Activated CD4-positive, CD25-positive, alpha-beta regulatory T cell treated with anti-CD3 and anti-CD28 coated beads, Interleukin-2, amount 50 U/mL, for 16 hours (primary cell): ENCODE measurements around the gene AHRR.
A peak's percentile ranks its signal among the peaks of the same experiment; 100 is the strongest.

Experiments
- DNase-seq: peaks from one replicate; pipeline ENCODE4 v3.0.0-alpha.2; 2020; ENCODE audit warnings: low read depth, low spot score

Gene AHRR

DNA sequence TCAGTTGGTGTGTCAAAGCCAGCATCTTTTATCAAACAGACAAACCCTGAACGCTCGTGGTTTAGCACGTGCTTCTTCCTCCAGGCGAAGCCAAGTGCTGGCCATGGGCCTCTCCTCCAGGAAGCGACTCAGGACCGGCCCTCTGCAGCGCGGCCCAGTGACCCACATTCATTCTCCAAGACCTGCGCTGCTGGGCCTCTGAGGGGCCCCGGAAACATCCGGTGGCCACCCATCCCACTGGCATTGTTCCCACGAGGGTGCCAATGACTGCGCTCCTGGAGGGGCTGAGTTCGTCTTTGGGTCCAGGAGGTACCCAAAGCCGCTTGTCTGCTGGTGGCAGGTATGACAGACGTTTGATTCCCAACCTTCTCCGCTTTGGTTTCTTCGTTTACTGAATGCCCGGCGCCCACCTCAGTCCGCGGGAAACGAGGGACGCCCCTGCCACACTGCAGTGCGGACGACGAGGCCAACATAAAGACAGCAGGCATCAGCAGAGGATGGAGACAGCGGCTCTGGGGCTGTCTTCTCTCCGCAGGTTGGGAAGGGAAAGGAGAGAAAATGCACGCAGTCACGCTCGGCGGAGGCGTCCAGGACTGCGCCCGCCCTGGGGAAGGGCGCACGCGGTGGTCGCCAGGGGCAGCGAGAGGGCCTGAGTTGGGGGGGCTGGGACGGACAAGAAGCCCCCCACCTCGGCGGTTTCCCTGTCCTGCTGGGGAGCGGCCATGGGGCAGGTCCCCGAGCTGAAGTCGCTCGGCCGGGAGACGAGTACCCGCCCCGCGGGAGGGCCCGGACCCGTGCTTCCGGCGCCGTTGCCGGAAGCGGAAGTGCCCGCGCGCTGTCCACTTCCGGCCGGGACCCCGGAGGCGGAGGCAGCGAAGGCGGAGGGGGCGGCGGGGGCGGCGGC, 121.1 kb downstream of the AHRR start, which contains the start of gene EXOC3:
TSS of gene EXOC3 (plus strand) at position 842 of the 904 bp plus-strand sequence. CDS start 3,030 bp downstream, outside the sequence.
- DNase-seq: peak; percentile 58

DNA sequence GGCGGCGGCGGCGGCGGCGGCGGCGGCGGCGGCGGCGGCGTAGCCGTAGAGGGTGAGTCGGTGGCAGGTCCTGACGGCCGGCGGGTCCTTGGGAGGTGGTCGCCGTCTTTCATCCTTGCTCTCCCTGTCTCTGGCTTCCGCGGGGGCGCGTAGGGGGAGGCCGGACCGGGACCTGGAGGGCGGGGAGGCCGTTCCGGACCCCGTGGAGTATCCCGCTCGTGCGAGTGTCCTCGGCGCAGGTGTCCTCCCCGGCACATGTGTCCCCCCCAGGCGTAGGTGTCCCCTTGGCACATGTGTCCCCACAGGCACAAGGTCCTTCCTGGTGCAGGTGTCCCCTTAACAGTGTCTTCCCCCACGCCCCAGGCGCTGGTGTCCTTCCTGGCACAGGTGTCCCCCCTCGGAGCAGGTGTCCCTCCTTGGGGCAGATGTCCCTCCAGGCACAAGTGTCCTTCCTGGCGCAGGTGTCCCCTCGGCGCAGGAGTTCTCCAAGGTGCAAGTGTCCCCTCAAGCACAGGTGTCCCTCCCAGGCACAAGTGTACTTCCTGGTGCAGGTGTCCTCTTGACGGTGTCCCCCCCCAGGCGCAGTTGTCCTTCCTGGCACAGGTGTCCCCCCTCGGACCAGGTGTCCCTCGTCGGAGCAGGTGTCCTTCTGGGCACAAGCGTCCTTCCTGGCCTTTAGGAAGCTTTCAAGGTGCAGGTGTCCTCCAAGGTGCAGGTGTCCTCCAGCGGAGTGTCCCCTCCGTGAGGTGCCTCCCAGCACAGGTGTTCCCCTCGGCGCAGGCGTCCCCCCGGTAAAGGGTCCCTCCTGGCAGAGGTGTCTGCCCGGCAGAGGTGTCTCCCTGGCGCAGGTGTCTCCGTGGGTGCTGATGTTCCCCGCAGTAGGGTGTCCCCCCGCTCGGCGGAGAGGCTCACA, 122.0 kb downstream of the AHRR start:
- DNase-seq: no peak

DNA sequence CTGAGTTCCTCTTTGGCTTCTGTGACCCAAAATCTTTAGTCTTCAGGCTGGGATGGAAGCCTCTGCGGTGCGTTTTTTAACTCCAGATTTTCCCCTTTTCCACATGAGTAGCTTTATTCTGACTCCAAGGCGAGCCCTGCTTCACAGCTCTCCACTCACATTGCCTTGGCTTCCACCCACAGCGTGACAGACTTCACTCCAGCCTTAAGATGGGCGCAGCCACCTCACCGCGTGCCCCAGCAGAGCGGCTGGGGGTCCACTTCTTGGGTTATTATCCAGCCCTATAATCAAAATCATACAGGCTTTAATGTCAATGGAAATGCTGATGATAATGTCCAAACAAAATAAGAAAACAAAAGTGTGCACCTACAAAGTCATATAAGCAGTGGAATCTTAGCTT, 122.7 kb downstream of the AHRR start:
- DNase-seq: no peak

DNA sequence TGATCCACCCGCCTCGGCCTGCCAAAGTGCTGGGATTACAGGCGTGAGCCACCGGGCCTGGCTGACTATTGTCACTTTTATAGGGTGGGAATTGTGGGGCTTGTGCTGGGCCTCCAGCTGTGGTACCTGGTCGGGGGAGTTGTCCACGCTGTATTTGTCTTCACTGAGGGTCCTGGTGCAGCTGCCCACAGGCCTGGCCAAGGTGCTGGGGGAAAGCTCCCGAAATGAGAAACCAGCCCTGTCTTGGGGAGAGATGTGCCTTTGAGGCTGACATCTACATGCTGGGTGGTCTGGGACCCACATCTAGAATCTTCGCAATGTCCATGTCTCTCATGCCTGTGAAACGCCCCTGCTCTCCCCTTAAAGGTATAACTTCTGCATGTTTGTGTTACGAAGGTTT, 124.1 kb downstream of the AHRR start:
- no peak for DNase-seq

DNA sequence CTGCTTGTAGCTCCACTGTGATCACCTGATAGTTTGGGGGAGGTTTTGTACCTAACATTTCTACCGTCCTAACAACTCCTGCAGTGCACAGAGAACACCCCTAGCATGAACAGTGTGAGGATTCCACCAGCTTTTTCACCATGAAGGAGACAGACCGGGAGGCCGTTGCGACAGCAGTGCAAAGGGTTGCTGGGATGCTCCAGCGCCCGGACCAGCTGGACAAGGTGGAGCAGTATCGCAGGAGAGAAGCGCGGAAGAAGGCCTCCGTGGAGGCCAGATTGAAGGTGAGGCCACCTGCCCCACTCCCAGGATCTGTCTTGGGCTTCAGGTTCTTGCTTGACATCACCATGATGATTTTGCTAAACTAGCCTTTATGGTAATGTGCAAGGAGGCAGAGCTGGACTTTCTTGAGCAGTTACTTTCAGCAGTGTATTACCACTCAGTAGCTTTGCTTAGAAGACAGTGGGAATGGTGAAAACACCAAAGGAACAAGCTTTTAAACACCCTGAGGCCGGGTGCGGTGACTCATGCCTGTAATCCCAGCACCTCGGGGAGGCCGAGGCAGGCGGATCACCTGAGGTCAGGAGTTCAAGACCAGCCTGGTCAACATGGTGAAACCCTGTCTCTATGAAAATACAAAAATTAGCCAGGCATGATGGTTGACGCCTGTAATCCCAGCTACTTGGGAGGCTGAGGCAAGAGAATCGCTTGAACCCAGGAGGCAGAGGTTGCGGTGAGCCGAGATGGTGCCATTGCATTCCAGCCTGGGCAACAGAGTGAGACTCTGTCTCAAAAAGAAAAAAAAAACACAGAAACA, 124.8 kb downstream of the AHRR start:
- DNase-seq: no peak

DNA sequence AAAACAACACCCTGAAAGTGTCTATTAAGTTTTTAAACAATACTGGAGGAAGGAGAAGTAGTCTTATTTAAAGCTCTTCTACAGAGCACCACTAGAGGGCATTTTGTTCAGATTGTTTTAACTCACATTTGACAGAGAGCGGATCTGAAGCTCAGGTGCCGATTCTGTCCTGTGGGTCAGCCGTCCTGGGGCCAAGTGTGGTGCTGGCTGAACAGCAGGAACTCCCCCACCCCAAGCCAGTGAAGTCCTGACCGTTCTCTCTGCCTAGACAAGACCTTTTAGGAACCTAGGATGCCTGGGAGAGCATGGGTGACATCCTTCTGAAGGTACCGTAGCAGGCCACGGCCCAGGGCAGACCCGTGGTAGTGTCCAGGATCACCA, 125.4 kb downstream of the AHRR start:
- no peak for DNase-seq

DNA sequence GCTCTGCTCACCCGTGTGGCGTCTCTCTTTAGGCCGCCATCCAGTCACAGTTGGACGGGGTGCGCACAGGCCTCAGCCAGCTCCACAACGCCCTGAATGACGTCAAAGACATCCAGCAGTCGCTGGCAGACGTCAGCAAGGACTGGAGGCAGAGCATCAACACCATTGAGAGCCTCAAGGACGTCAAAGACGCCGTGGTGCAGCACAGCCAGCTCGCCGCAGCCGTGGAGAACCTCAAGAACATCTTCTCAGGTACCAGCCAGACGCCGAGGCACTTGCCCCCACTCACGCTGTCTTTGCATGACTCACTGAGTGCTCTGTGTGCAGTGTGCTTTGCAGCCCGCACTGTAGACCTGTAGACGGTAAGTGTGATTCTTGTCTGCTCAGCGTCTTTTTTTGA, 126.0 kb downstream of the AHRR start:
- no peak for DNase-seq

DNA sequence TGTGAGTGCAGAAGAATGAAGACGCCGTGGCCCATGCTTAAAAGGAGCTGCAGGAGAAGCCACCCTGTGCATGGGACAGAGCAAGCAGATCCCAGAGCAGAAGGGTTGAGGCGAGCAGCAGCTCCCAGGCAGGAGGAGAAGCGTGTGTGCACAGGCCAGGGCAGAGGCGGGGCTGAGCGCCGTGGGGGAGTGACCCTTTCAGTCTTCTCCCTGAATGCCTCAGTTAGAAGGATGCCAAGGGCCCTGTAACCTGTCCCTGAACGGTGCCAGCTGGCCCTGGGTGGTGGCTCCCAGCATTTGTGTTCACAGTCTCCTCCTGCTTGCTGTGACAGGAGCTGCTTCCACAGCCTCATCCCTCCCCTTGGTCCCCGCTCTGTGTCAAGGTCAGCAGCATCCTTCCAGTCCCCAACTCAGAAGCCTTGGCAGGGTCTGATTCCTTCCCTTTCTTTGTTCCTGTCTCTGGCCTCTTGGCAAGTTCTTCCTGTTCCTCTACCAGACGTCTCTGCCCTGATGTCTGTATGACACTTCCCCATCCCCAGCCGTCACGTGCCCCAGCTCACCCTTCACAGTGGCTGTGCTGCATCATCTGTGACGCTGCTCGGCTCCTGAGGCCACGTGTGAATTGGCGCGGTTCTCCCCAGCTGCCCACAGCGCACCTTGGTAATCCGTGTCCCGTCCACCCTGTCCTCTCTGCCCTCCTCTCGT, 126.7 kb downstream of the AHRR start:
- DNase-seq: no peak

DNA sequence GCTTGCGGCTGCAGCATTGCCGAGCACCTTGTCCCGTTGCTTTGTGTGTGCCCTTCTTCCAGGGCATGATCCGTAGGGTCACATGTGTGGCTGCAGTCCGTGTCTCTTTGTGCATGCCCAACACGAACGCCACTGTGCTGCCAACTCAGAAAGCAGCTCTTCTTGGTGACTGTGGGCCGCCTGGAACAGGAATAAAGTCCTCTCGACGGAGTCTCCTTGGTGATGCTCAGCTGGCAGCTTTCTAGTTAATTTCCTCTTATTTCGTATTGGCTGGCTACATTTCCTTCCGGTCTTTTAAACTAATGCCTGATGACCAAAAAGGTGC, 127.2 kb downstream of the AHRR start:
- DNase-seq: no peak

DNA sequence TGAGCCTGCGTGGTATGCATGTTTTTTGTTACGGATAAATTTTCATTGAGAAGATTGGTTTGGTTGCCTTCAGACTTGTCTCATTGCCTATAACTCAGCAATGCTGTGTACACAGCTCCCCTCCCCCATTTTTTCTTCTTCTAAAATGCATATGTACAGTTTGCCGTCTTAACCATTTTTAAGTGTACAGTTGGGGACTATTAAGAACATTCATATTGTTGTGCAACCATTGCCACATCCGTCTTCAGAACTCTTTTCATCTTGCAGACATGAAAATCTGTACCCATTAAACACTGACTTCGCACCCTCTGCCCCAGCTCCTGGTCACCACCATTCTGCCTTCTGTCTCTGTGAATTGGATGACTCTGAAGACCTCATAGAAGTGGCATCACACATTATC, 127.6 kb downstream of the AHRR start:
- no peak for DNase-seq

DNA sequence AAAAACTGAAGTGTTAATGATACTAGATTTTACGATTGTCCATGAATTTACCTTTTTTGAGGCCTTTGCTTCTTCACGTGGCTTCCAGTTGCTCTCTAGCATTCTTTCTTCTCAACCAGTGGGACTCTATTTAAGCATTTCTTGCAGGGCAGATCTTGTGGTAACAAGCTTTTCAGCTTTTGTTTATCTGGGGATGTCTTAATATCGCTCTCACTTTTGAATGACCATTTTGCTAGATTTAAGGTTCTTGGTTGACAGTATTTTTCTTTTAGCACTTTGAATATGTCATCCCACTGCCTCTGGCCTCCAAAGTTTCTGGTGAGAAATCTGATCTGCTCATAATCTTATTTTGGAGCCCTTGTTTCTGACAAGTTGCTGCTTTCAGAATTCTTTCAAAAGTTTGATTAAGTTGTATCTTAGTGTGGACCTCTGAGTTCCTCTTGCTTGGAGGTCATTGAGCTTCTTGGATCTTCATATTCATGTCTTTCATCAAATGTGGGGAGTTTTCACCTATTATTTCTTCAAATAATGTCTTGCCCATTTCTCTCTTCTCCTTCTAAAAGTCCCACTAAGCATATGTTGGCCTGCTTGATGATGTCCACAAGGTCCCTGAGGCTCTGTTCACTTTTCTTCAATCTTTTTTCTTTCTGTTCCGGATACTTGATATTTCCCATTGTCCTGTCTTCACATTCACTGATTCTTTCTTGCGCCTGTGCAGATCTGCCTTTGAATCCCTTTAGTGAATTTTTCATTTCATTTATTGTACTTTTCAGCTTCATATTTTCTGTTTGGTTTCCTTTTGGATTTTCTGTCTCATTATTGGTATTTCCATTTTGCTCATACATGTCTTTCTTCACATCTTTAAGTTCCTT, 130.3 kb downstream of the AHRR start:
- DNase-seq: no peak

DNA sequence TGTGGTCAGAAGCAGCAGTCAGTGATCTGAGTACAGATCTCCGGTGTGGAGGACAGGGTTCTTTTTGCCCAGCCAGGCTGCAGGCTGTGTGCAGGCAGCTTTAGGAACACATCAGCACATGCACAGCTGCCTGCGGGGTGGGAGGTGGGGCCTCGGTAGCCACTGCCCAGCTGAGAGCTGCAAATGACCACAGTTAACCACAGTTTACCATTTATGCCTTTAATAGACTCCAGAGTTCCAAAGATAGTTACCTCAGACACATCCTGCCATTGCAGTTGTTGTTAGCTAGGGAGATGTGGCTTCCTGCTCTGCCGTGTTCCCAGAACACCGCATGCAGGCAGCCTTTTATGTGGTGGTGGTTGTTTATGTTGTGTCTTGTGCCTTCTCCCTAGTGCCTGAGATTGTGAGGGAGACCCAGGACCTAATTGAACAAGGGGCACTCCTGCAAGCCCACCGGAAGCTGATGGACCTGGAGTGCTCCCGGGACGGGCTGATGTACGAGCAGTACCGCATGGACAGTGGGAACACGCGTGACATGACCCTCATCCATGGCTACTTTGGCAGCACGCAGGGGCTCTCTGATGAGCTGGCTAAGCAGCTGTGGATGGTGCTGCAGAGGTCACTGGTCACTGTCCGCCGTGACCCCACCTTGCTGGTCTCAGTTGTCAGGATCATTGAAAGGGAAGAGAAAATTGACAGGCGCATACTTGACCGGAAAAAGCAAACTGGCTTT, 131.6 kb downstream of the AHRR start:
- DNase-seq: no peak

DNA sequence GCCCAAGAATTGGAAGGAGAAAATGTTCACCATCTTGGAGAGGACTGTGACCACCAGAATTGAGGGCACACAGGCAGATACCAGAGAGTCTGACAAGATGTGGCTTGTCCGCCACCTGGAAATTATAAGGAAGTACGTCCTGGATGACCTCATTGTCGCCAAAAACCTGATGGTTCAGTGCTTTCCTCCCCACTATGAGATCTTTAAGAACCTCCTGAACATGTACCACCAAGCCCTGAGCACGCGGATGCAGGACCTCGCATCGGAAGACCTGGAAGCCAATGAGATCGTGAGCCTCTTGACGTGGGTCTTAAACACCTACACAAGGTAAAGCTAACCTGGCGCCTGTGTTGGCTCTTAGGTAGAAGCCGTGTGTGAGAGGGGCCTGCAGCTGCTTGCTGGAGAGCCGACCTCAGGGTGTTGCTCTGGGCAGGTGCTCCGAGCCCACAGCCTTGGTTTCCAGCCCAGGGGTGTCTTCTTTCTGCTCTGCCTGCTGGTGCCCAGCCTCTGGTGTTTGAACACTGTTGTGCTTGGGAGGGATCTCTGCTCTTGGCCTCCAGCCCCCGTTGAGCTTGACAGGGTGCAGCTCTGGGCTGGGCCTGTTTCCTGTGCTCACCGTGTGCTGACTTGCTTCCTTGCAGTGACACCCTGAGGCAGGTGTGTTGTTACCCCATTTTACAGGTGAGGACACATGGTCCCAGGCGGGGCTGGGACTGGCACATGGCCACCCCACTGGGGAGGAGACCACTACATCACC, 132.4 kb downstream of the AHRR start:
- no peak for DNase-seq

DNA sequence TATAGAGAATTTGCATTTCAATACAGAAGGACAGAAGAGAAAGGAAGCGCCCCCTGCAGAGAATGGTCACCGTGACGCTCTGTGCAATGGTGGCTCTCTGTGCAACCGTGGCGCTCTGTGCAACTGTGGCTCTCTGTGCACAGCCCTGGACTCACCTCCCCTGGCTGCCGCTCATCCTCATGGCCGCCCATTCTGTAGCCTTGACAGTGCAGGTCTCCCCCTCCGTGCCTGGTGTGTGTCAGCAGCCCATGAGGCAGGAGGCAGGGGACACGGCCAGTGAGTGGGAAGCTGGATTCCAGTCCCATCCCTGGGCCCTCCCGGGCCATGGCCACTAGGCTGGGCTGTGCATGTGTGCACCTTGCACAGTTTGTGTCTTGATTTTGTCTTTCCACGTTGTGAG, 133.4 kb downstream of the AHRR start:
- DNase-seq: no peak

DNA sequence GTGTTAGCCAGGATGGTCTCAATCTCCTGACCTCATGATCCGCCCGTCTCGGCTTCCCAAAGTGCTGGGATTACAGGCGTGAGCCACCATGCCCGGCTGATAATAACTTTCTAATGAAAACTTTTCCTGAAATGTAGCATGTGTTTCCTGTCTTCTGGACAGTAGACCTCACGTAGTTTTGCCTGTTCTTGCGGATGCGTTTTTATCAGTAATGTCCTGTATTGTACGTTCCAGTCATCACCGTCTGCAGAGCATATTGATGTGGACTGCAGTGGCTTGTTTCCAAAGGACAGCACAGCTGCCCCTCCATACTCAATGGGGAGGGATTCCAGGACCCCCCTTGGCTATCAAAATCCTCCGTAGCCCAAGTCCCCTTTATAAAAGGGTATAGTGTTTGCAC, 134.3 kb downstream of the AHRR start:
- no peak for DNase-seq

DNA sequence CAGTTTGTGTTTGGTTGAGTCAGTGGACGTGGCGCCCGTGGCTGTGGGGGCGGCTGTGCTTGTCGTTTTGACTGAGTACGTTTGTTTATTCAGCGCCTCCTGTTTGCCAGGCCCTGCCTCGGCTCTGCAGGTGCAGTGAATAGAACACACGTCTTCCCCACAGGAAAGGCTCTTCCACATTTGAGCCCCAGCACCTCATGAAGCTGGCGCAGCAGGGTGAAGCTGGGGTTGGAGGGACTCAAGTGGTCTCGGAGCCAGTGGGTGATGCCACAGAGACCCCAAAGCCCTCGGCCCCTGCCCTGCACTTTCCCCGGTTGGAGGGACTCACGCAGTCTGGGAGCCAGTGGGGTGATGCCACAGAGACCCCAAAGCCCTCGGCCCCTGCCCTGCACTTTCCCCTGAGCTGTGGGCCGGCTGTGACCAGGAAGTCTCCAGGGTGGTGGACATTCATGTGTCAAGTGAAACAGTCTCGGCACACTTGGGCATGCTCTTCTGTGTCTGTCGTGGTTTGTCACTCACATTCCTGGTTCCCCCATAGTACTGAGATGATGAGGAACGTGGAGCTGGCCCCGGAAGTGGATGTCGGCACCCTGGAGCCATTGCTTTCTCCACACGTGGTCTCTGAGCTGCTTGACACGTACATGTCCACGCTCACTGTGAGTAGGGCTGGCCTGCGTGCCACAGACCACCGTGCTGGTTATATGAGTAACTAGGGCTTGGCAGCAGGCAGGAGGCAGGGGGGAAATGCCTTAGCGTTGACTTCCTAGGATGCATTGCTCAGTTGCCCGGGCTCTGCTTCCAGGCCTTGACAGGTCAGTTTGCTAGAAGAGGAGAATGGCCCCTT, 135.1 kb downstream of the AHRR start:
- DNase-seq: no peak

DNA sequence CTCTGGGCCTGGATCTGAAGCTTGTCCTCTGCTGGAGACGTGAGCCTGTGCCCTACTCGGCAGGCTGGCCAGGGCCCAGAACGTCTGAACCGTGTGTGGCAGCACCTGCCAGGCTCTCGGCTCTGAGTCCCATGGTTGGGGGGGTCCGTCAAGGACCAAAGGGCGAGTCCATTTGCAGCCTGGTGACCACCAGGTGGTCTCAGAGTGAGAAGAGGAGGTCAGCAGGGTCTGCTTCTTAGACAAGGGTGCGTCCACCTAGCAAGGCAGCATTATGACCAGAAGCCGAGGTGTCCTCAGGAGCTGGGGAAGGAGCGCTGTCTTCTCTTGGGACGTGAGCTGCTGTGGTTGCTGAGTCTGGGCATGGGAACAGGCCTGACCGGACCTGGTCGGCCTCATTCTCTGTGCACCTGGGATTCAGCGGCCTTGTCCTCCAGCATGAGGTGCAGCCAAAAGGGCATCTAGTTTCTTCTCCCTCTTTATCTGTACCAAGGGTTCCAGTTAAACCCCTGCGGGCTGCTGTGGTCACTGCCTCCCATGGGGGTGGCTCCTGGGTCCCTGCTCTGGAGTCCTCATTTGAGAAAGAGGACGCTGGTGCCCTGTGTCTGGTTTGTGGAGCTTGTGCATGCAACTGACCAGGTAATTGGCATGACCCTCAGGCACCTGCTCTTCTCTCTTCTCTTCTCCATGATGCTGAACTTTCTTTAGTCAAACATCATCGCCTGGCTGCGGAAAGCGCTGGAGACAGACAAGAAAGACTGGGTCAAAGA, 135.9 kb downstream of the AHRR start:
- no peak for DNase-seq
